GM21390 (cell line): ENCODE results near the gene TAF7L.
"Not testable (repeated sequence)": the region's sequence is repeated elsewhere in the genome, so short reads cannot be mapped to it uniquely, and the experiment has no call there.

ENCODE experiments used
- ATAC-seq: cut with Tn5 transposase; IDR thresholded peaks from one replicate; pipeline ENCODE4 v1.9.1; 2021; ENCODE audit not compliant: unreplicated experiment

Gene TAF7L, protein sequence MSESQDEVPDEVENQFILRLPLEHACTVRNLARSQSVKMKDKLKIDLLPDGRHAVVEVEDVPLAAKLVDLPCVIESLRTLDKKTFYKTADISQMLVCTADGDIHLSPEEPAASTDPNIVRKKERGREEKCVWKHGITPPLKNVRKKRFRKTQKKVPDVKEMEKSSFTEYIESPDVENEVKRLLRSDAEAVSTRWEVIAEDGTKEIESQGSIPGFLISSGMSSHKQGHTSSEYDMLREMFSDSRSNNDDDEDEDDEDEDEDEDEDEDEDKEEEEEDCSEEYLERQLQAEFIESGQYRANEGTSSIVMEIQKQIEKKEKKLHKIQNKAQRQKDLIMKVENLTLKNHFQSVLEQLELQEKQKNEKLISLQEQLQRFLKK

DNA sequence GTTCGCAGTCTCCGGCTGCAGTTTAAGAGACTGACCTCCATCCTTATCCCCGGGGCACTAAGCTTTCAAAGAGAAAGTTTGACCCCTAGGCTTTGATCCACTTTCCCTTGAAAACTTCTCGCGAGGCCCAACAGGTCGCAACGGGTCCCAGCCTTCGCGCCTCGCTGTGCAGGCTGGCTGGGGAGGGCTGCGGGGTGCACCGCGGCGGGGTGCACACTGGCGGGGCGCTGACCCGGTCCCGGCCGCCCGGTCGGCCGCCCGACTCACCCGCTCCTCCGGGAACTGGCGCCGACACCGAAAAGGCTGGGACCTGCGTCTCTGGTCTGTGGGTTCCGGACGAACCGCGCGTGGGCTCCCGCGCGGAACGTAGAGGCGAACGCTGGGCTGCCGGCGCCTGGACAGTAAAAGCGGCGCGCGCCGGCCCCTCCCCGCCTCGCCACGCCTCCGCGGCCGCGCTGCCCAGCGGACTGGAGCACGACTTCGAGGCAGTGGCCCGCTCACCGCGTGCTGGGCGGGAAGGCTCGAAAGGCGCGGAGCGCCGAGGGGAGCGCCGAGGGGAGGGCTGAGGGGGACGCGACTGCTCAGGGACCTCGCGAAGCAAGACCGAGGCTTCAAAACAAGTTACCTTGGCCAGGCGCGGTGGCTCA lies at the start of gene TAF7L:
TAF7L (minus strand) TSS at position 378 of the 647 bp plus-strand sequence. CDS start 3,791 bp downstream, outside the sequence.
- no peak for ATAC-seq

DNA sequence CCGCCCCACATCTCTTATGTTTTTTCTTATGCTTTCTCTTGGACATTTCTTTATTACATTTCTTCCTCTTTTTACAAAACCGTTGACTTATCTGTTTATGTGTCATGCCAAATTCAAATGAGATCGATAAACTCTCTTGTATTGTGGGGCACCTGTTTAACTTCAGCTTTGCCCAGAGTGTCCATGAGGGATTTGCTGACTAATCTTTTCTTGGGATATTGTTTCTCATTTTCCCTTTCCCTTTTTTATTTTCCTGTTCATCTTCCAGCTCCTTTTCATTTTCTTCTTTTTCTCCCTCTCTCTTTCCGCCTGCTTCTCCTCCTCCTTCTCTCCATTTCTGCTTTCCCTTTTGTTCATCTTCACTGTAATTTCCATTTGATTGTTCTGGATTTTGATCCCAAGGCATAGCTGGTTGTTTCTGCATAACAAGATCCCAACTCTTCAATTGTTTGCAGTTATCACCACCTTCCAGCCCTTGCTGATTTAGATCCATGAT lies 46.7 kb upstream of the TAF7L start:
- ATAC-seq: no peak

DNA sequence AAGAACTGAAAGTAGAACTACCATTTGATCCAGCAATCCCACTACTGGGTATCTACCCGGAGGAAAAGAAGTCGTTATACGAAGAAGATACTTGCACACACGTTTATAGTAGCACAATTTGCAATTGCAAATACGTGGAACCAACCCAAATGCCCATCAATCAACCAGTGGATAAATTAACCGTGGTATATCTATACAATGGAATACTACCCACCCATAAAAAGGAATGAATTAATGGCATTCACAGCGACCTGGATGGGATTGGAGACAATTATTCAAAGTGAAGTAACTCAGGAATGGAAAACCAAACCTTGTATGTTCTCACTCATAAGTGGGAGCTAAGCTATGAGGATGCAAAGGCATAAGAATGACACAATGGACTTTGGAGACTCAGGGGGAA lies 43.2 kb upstream of the TAF7L start:
- ATAC-seq: not testable (repeated sequence)

DNA sequence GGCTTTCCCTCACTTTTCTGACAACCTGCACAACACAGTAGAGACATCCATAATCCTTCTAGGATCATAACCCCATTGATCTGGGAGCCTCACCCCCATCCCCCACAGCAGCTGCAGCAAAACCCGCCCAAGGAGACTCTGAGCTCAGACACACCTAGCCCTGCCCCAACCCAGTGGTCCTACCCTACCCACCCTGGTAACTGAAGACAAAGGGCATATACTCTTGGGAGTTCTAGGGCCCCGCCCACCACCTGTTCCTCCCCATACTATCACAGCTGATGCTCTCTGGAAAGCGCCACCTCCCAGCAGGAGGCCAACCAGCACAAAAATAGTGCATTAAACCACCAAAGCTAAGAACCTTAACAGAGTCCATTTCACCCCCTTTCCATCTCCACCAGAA lies 35.5 kb upstream of the TAF7L start:
- not testable (repeated sequence) for ATAC-seq

DNA sequence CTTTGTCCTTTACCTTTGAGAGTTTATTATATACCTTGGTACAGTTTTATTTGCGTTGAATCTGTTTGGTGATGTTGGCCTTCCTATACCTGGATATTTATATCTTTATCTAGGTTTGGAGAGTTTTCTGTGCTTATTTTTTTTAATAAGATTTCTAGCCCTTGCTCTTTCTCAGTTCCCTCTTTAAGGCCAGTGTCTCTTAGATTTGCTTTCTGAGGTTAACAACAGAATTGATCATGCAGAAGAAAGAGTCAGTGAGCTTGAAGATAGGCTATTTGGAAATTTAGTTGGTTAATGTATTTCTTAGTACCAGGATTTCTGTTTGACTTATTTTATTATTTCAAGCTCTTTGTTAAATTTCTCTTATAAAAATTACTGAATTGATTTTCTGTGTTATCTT lies 12.7 kb upstream of the TAF7L start:
- ATAC-seq: no peak

DNA sequence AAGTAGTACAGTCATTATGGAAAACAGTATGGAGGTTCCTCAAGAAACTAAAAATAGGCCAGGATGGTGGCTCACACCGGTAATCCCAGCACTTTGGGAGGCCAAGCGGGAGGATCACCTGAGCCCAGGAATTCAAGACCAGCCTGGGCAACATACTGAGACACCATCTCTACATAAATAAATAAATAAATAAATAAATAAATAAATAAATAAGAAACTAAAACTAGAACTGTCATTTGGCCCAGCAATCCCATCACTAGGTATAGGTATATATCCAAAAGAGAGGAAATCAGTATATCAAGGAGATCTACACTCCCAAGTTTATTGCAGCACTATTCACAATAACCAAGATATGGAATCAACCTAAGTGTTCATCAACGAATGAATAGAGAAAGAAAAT lies 4.5 kb upstream of the TAF7L start:
- ATAC-seq: not testable (repeated sequence)

DNA sequence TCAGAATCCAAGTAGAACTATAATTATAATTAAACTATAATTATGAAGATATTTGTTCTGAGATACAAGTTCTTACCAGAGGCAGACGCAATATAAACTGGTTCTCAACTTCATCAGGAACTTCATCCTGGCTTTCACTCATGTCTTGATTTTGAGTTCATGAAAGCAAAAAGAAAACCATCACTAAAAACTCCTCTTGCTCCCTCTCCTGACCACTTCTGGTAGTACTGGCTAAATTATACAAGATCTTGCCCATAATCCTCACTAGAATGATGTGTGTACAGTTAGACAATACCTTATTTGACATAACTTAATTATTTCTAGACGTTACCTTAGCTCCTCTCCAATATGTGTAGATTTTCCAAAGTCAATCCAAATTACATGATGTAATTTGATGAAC lies 3.7 kb downstream of the TAF7L start:
- peak; percentile 63 for ATAC-seq

DNA sequence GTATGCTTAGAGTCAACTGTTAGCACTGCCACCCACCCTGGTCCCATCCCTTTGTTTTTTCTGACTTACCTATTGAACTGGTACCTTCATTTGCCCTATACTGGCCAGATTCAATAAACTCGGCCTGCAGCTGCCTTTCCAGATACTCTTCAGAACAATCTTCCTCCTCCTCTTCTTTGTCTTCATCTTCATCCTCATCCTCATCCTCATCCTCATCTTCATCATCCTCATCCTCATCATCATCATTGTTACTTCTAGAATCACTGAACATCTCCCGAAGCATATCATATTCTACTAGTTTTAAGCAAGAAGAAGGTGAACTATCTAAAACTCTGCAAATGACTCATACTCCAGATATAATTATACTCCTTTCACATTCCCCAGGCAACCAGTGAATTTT lies 14.9 kb downstream of the TAF7L start:
- ATAC-seq: no peak

DNA sequence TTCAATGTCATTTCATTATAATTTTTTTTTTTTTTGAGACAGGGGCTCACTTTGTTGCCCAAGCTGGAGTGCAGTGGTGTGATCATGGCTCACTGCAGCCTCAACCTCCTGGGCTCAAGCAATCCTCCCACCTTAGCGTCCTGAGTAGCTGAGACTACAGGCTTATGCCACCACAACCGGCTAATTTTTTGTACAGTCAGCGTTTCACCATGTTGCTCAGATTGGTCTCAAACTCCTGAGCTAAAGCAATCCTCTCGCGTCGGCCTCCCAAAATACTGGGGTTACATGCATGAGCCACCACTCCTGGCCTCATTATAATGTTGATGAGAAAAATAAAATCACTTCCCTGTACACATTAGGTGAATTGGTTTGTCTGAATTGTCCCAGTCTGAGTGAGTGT lies 16.9 kb downstream of the TAF7L start:
- no peak for ATAC-seq

DNA sequence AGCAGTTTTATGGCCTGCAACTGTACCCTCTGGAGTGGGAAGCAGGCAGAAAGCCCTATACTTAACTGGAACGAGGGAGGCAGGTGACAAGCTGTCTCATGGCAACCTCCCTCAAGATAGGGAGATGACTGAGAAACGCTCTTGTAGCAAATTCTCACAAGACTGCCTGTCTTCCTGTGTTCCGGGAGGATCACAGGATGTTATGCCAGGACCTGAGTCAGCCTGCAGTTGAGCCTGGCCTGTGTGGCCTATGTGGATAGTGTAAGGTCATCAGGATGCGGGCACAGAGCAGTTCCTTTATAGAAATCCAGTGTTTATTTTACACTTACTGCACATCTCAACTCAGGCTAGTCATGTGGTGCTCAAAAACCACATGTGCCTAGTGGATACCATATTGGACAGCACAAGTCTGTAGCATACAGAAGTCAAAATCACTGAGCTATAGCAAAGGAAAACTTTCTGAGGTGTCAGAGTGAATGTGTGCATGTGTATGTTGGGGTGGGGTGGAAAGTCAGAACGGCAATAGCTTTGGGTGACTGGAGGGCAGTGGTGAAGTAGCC lies 25.2 kb downstream of the TAF7L start:
- ATAC-seq: no peak

DNA sequence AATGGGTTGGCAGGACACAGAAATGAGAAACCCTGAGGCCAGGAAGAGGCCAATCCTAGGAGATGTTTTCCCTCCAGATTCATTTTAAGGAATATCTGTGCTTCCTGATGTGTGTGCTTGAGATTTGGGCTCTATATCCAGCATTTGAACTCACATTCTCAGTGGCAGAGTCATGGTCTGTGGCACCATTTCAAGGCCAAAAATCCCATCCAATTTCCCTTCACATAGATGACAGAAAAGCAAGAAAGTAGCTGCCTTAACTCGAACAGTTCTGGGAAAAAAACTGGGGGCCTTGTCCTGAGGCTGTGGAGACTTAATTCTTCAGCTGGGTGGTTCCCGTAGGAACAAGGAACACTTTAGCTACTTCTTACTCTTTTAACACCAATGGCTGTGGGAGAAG lies 27.4 kb downstream of the TAF7L start:
- ATAC-seq: no peak

DNA sequence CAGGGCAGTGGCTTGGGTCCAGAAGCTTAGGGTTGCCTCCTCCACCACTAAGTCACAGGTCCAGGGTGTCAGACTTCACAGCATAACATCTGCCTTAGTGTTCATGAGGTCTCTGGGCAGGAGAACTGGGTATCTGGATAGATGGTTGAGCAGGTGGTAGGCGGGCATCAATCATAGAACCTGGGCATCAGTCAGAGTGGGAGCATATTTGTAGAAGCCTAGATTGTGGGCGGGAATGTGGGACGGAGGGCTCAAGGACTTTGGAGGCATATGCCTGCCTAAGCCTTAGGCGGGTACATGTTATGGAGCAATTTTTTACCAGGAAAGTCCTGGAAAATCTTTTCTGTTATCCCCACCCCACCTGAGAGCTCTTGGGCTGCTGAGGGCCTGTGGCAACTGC lies 28.5 kb downstream of the TAF7L start:
- no peak for ATAC-seq

DNA sequence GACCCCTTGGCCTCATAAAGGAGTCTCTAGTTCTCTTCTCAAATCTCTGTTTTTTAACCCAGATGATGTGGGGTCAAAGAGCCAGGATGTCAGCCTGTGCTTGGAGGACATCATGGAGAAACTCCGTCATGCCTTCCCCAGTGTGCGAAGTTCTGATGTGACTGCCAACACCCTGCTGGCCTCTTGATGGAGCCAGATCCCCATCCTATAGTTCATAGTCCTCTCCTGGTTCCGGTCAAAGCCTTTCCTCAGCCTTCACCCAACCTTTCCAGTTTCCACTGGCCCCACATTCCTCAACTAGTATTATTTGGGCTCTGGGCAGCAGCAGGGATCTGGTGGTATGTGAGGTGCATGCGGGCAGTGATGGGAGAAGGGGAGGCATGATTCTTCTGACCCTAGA lies 30.7 kb downstream of the TAF7L start:
- ATAC-seq: no peak

DNA sequence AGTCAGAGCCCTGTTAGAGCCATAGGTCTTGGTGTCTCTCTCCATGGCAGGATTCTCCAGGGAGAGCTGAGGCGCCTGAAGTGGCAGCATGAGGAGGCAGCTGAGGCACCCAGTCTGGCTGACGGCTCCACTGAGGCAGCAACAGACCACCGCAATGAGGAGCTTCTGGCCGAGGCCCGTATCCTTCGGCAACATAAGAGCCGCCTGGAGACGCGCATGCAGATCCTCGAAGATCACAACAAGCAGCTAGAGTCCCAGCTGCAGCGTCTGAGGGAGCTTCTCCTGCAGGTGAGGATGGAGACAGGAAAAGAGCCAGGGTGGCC lies 32.9 kb downstream of the TAF7L start:
- ATAC-seq: no peak

DNA sequence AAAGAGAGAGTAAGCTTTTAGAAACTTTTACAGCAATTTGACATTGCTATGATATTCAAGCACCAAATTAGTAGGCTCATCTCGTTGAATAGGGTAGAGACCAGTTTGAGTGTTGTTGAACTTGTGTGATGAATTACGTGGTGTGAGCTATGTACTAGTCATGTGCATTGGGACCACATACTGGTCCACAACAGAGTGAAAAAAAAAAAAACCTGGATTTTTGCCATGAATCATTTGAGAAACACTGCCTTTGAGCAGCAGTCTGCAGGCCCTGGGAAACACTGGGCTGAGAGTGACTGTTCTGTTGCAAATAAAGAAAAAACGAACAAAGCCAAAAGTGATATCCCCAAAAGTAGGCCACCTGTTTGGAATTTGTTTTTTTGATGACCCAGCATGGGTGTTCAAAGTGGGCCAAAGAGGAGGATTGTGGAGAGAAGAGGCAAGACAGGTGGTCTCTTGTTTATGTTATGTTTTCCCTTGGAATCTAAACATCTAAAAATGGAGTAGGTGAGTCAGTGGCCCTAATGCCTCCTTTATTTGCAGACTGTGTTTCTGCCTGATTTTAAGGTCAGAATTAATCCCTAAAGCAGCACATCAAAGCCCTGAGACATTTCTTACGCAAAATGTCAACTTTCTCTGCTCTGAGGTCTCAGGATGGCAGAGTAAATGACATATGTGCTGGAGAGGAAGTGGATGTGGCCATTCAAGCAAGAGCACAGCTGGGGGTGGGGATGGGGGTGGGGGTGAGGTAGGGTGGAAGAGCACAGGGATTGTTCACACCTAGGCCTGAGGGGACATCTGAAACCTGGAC lies 33.5 kb downstream of the TAF7L start:
- ATAC-seq: no peak

DNA sequence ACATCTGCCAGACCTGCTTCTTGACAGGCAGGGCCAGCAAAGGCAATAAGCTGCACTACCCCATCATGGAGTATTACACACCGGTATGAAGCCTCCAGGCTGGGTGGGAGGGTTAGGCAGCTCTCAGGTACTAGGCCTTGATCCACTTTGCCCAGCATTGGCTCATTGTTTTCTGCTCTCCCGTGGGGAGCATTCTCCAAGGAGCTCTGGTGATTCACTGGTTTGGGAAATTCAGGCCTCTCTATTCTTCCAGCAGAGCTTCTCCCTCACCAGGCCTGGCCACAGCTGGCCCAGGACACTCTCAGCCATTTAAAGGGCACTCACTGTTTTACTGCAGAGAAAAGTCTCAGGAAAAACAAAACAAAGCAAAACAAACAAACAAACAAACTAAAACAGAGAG lies 38.5 kb downstream of the TAF7L start:
- no peak for ATAC-seq

DNA sequence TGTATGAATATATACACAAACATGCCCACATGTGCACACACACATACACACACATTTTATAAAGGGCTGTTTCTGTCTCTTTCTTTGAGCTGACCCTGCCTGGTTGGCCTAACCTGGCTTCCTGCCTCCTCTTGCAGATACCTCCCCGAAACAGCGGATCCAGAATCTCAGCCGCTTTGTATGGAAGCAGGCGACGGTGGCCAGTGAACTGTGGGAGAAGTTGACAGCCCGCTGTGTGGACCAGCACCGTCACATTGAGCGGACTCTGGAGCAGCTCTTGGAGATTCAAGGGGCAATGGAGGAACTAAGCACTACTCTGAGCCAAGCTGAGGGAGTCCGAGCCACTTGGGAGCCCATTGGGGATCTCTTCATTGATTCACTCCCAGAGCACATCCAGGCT lies 49.6 kb downstream of the TAF7L start:
- ATAC-seq: no peak

DNA sequence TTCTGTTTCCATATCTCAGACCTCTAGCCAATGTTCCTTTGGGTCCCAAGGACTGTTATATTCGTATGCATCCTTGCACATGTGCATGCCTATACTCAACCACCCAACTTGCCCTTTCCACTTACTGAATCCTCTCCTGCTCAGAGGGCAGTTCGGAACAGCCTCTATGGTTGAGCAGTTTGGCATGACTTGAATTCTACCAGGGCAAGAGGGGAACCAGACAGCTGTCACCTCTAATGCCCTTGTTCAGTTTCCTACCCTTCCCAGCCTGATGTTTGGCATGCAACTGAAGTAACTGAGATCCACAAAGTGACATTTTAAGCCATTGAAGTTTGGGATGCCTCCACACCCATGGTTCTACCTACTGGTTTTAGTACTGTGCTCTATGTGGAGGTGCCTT lies 54.1 kb downstream of the TAF7L start:
- no peak for ATAC-seq

DNA sequence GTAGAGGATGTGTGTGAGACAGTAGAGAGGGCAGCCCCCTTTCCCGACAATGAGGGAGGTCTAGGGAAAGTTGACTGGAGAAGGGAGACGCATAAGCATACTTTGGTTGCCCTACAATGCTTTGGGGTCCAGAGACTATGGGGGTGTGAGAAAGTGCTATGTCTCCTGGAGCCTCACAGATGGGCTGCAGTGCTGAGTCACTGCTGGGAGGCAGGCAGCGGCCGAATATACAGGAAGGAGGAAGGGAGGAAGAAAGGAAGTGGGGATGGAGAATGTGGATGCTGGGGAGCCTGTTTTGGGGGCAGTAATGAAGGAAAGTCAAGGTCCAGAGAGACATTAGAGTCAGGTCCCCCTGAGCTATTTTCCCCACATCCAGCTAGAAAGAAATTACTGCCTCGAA lies 58.8 kb downstream of the TAF7L start:
- ATAC-seq: no peak

DNA sequence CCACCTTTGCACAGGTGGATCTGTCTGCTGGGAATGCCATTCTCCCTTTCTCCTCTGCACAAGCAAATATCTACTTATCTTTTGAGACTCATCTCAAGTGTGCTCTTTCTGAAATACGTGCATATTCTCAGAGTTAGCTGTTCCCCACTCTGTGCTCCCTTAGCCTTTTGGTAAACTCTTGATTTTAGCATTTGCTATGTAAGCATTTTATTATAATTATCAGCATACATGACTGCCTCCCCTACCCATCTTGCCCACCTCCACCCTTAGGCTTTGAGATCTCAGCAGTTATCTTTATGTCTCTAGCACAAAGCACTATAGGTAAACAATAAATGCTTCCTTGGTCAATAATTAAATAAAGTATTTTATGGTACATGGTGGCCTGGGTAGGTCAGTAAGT lies 60.1 kb downstream of the TAF7L start:
- ATAC-seq: no peak

DNA sequence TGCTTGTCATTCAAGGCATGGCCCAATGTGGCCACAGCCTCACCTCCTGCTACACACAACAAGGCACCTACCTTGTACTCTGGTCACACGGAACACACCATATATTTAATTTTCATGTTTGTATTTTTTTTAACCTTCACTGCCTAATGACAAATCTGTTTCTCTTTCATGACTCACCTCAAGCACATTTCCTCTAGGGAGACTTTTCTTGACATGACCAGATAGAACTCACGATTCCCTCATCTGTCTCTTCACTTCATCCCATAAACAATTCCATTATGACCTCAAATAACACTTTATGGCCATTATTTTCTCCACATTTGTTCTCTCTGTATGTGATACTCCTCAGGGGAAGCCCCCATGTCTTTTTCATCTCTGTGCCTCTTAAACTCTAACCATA lies 60.5 kb downstream of the TAF7L start:
- ATAC-seq: no peak

DNA sequence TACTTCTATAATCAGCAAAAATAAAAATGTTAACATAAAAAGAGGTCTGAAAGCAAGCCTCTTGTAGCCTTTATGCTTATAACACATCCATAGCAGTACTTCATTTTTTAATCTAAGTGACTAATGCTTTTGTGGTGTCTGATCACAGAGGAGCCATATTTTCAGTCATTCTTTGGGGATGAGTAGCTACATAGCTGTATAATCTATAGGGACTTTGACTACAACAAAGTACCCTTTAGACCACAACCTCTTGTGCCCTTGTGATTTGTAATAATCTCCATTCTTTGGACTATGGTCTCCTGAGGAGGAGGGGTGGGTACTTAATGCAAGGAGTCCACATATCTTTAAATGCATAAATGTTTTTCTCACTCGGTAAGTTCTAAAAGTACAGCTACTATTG lies 62.0 kb downstream of the TAF7L start:
- no peak for ATAC-seq
